HepG2 (cell line): ENCODE data around the gene PCYT2. TPM values are rescaled to one million over a fixed set of nuclear protein-coding genes. Genes with fewer than 3 reads are reported as not detected.

Experiments
- ETS1 ChIP-seq: sonication (generic); formaldehyde crosslinking; IDR thresholded peaks from 2 replicates; pipeline ENCODE4 v1.4.0; 2020; ENCODE audit warnings: missing genetic modification reagents
- HMGA1 ChIP-seq: sonication (generic); formaldehyde crosslinking; conservative IDR thresholded peaks from 2 replicates; pipeline ENCODE4 v1.4.0; 2020; ENCODE audit warnings: missing genetic modification reagents
- HNRNPUL1 ChIP-seq: fragments of 200-400 bp; formaldehyde crosslinking; IDR thresholded peaks from 2 replicates; pipeline ENCODE4 v1.6.1; 2017; ENCODE audit warnings: low read depth, mild to moderate bottlenecking, low read length, moderate library complexity
- IRF1 ChIP-seq: sonication (generic); formaldehyde crosslinking; IDR thresholded peaks from 2 replicates; pipeline ENCODE4 v1.4.0; 2020; ENCODE audit warnings: low read depth, mild to moderate bottlenecking, missing genetic modification reagents
- JUN ChIP-seq: sonication (generic); formaldehyde crosslinking; IDR thresholded peaks from 2 replicates; pipeline ENCODE4 v1.4.0; 2020; ENCODE audit warnings: mild to moderate bottlenecking, missing genetic modification reagents
- KAT2B ChIP-seq: fragments of 150-350 bp; IDR thresholded peaks from 2 replicates; pipeline ENCODE4 v1.6.1; 2014; ENCODE audit warnings: low read depth, low read length, borderline replicate concordance
- KLF15 ChIP-seq: sonication (generic); formaldehyde crosslinking; IDR thresholded peaks from 2 replicates; pipeline ENCODE4 v1.8.1; 2023; ENCODE audit warnings: borderline replicate concordance, mild to moderate bottlenecking, inconsistent platforms, missing genetic modification reagents, mixed read lengths
- PTBP1 ChIP-seq: fragments of 200-400 bp; formaldehyde crosslinking; IDR thresholded peaks from 2 replicates; pipeline ENCODE4 v1.6.1; 2018; ENCODE audit warnings: low read length, low read depth; ENCODE audit not compliant: poor library complexity, severe bottlenecking
- RXRB ChIP-seq: IDR thresholded peaks from 2 replicates; pipeline ENCODE4 v1.6.1; 2016; ENCODE audit warnings: borderline replicate concordance, missing genetic modification reagents, missing compliant biosample characterization
- SKIL ChIP-seq: sonication (generic); formaldehyde crosslinking; IDR thresholded peaks from 2 replicates; pipeline ENCODE4 v1.8.0; 2022; ENCODE audit warnings: missing genetic modification reagents, mild to moderate bottlenecking, moderate library complexity, borderline replicate concordance
- SRY ChIP-seq: sonication (generic); formaldehyde crosslinking; IDR thresholded peaks from 2 replicates; pipeline ENCODE4 v1.8.0; 2022; ENCODE audit warnings: mild to moderate bottlenecking, missing genetic modification reagents
- ZBTB34 ChIP-seq: sonication (generic); formaldehyde crosslinking; IDR thresholded peaks from 2 replicates; pipeline ENCODE4 v1.8.0; 2022; ENCODE audit warnings: mild to moderate bottlenecking, missing genetic modification reagents
- ZFP36 ChIP-seq: fragments of 150-350 bp; IDR thresholded peaks from 2 replicates; pipeline ENCODE4 v1.6.1; 2018; ENCODE audit warnings: borderline replicate concordance, low read length, low read depth; ENCODE audit not compliant: partially characterized antibody
- ZNF225 ChIP-seq: sonication (generic); formaldehyde crosslinking; IDR thresholded peaks from 2 replicates; pipeline ENCODE4 v1.4.0; 2020; ENCODE audit warnings: mild to moderate bottlenecking, missing genetic modification reagents
- ZNF326 ChIP-seq: sonication (generic); formaldehyde crosslinking; IDR thresholded peaks from 2 replicates; pipeline ENCODE4 v1.4.0; 2020; ENCODE audit warnings: missing genetic modification reagents, borderline replicate concordance
- ZNF430 ChIP-seq: sonication (generic); formaldehyde crosslinking; IDR thresholded peaks from 2 replicates; pipeline ENCODE4 v1.9.0; 2021; ENCODE audit warnings: mild to moderate bottlenecking, missing genetic modification reagents
- ZNF556 ChIP-seq: sonication (generic); formaldehyde crosslinking; IDR thresholded peaks from 2 replicates; pipeline ENCODE4 v1.4.0; 2020; ENCODE audit warnings: mild to moderate bottlenecking, missing genetic modification reagents, borderline replicate concordance
- polyA plus RNA-seq, 8 experiments: library from polyadenylated mRNA; depleted of rRNA in 3 of 8; stranded (reverse) in 7 of 8; unstranded in 1 of 8; fragments of >200 nt; fragmentation: Illumina TruSeq in 4 of 8; extraction: Trizol in 4 of 8; gene quantifications; 2 replicates each; pipeline versions ENCODE4 v1.2.1 to v1.2.3, GENCODE V29; 2011 to 2016; ENCODE audit warnings: low read depth in 4 of 8, missing spikeins in 1 of 8, mixed read lengths in 1 of 8; ENCODE audit not compliant: insufficient read depth in 1 of 8
- total RNA-seq, 5 experiments: library from RNA; depleted of rRNA; stranded (reverse); fragments of >200 nt; fragmentation: Illumina TruSeq; extraction: Trizol; gene quantifications; 2 replicates each; pipeline ENCODE4 v1.2.3, GENCODE V29; 2016; ENCODE audit warnings: low read depth in 1 of 5
- TF ChIP-seq, protein P1 (sequence below): sonication (generic); formaldehyde crosslinking; IDR thresholded peaks from 2 replicates; pipeline ENCODE4 v1.4.0; 2020; ENCODE audit warnings: missing genetic modification reagents, mild to moderate bottlenecking, borderline replicate concordance
- TF ChIP-seq, protein P2 (sequence below): sonication (generic); formaldehyde crosslinking; IDR thresholded peaks from 2 replicates; pipeline ENCODE4 v1.4.0; 2020; ENCODE audit warnings: missing genetic modification reagents

PCYT2 gene
- total and polyA plus RNA-seq, 2 of the 13 experiments (the other 11 are each of a cell fraction or from before 2014, with no cell fraction given) = 147 to 297 TPM

DNA sequence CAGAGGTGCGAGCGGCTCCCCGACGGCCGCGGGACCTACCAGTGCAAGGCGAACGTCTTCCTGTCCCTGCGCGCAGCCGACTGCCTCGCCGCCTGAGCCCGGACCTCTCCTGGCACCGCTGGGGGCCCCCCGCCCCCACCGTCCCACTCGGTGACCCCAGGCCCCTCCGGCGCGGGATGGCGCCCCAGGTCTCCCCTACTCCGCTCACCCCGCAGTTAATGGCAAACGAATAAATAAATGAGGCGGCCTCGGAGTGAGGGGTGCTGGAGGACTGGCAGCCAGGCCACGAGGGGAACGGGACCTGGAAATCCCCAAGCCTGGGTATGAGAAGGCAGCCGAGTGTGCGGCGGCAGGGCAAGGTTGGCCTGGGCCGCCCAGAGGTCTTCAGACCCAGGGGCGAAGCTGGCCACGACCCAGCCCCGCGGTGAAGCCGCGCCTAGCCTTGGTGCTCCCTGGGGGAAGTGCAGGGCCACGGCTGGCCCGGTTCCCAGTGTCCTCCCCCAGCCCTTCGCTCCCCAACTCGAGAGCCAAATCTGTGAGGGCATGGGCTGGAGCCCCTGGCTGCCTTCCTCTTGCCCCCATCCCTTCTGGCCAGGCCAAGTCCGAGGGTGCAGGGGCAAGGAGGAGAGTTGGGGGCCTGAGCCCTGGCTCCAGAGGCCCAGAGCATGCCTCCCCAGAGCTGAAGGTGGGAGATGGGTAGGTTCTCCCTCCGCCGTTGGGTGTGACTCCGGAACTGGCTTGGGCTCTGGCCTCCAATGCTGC, 8.4 kb downstream of the PCYT2 start (continued):
- TF ChIP-seq KAT2B = no peak
- no peak for TF ChIP-seq SKIL (CRISPR knock-in tag)
- TF ChIP-seq ZNF326 (CRISPR knock-in tag) = peak; percentile 98; the same call in 1 of the 2 replicates
- no peak for TF ChIP-seq SRY (CRISPR knock-in tag)
- TF ChIP-seq ZNF430 = peak; percentile 54; the same call in 1 of the 2 replicates
- no peak for TF ChIP-seq JUN
- no peak for TF ChIP-seq ZFP36
- TF ChIP-seq IRF1 (CRISPR knock-in tag) = peak; percentile 20; the same call in 1 of the 2 replicates
- TF ChIP-seq, protein P1, sequence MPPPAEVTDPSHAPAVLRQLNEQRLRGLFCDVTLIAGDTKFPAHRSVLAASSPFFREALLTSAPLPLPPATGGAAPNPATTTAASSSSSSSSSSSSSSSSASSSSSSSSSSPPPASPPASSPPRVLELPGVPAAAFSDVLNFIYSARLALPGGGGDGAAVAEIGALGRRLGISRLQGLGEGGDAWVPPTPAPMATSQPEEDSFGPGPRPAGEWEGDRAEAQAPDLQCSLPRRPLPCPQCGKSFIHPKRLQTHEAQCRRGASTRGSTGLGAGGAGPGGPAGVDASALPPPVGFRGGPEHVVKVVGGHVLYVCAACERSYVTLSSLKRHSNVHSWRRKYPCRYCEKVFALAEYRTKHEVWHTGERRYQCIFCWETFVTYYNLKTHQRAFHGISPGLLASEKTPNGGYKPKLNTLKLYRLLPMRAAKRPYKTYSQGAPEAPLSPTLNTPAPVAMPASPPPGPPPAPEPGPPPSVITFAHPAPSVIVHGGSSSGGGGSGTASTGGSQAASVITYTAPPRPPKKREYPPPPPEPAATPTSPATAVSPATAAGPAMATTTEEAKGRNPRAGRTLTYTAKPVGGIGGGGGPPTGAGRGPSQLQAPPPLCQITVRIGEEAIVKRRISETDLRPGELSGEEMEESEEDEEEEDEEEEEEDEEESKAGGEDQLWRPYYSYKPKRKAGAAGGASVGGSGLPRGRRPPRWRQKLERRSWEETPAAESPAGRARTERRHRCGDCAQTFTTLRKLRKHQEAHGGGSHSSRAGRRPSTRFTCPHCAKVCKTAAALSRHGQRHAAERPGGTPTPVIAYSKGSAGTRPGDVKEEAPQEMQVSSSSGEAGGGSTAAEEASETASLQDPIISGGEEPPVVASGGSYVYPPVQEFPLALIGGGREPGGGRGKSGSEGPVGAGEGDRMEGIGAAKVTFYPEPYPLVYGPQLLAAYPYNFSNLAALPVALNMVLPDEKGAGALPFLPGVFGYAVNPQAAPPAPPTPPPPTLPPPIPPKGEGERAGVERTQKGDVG (CRISPR knock-in tag) = peak; percentile 40; the same call in 1 of the 2 replicates
- TF ChIP-seq PTBP1 = peak; percentile 51
- no peak for TF ChIP-seq HNRNPUL1
- TF ChIP-seq ZNF225 = no peak
- TF ChIP-seq RXRB = no peak
- peak; percentile 36; the same call in 1 of the 2 replicates for TF ChIP-seq ZNF556 (CRISPR knock-in tag)
- no peak for TF ChIP-seq KLF15
- no peak for TF ChIP-seq ETS1 (CRISPR knock-in tag)
- no peak for TF ChIP-seq HMGA1 (CRISPR knock-in tag)
- TF ChIP-seq, protein P2, sequence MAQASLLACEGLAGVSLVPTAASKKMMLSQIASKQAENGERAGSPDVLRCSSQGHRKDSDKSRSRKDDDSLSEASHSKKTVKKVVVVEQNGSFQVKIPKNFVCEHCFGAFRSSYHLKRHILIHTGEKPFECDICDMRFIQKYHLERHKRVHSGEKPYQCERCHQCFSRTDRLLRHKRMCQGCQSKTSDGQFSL = no peak
- TF ChIP-seq ZBTB34 (CRISPR knock-in tag) = no peak
